ENCODE results near the gene IRF1.
"Not testable (repeated sequence)": the region's sequence is repeated elsewhere in the genome, so short reads cannot be mapped to it uniquely, and the experiment has no call there.

IRF1 gene

DNA sequence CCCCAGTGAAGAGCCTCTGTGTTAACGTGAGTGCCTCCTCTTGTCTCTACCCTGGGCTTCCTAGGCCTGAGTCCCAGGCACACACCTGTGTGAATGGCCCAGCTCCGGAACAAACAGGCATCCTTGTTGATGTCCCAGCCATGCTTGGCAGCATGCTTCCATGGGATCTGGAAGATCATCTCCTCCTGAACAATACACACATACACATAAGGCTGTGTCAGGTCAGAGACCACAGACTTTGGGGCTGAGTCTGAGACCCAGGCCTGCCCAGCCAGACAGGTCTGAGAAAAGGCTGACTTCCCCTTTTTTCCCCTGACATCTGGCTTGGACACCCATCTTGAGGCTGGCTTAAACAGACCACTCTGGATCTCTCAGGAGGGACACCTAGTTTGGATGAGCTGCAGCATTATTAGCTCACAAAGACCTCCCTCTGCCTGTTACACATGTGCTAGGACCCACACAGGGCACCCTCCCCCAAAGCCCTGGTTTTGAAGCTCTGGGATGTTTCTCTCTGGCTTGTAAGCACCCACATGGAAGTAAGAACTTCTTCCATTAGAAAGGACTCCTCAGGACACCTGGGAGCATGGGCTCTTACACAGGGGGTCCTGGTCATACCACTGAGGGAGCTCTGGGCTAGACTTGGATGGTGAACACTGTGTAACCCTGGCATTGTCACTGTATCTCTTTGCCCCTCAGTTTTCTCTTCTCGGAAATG is 2.6 kb downstream of the IRF1 start:
- TF ChIP-seq POLR2A (IDR thresholded peaks at IDR 0.05; ENCODE audit: low read depth, low read length): no peak
- no peak for FAIRE-seq
- no peak for DNase-seq (ENCODE audit: insufficient read length, low spot score)

DNA sequence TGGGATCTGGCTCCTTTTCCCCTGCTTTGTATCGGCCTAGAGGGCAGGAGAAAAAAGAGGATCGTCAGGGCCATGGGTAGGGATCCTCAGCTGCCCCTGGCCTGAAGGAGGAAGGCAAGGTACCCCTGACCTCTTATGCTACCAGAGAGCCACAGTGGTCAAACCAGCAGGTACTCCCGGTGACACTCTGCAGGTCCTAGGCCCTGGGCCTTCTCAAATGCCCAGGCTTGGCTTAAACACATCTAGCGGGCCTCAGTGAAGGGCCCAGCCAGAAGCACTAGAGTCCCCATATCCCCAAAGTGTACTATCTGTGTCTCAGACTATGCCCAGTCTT is 3.5 kb downstream of the IRF1 start:
- no peak for FAIRE-seq
- TF ChIP-seq POLR2A (IDR thresholded peaks at IDR 0.05; ENCODE audit: low read depth, low read length): no peak
- no peak for DNase-seq (ENCODE audit: insufficient read length, low spot score)

DNA sequence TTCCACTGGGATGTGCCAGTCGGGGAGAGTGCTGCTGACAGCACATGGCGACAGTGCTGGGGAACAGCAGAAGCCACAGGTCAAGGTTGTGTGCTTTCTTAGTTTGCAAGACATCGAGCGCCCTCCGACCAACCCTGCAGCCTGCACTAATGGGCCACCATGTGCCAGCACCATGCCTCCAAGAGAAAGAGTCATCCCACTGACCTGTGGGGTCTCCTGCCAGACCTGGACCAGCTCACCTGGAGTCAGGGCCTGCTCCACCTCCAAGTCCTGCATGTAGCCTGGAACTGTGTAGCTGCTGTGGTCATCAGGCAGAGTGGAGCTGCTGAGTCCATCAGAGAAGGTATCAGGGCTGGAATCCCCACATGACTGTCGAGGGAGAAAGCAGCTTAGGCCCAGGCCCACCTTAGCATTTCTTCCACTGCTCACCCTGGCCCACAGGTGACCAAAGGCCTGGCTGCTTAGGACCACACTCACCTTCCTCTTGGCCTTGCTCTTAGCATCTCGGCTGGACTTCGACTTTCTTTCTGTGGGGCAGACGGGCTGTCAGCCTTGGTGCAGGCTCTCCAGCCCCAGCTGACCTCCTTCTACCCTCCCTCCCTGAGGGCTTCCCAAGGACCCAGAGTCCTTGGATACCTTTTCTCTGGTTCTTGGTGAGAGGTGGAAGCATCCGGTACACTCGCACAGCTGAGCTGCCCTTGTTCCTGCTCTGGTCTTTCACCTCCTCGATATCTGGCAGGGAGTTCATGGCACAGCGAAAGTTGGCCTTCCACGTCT is 4.1 kb downstream of the IRF1 start:
- DNase-seq (ENCODE audit: insufficient read length, low spot score): no peak
- FAIRE-seq: no peak
- no peak for TF ChIP-seq POLR2A (IDR thresholded peaks at IDR 0.05; ENCODE audit: low read depth, low read length)

- no peak for TF ChIP-seq POLR2A (IDR thresholded peaks at IDR 0.05; ENCODE audit: low read depth, low read length)
- no peak for FAIRE-seq
- no peak for DNase-seq (ENCODE audit: insufficient read length, low spot score)
These were observed 4.8 kb downstream of the IRF1 start for GRCh38 chr5:132485641-132486317.

DNA sequence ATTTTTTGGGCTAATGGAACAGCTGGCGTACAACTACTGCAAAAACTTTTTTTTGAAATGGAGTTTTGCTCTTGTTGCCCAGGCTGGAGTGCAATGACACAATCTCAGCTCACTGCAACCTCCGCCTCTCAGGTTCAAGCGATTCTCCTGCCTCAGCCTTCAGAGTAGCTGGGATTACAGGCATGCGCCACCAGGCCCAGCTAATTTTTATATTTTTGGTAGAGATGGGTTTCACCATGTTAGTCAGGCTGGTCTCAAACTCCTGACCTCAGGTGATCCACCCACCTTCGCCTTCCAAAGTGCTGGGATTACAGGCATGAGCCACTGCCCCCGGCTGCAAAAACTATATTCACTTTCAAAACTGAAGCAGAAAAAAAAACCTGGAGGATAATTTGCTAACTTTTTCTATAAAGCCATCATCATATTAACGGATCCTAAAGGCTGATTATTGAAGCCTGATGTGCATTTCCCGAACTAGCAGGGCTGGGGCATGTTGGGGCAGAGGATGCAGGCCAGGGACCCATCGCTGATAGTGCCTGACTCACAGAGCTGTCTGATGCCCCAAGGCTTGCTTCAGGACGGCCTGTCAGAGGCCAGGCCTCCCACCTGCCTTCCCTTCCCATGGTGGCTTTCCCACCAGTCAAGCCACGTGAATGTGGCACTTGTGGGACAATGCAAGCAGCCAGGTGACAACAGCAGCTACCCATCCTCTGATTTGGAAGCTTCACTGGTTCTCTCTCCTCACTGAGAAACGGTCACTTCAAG is 5.5 kb downstream of the IRF1 start:
- not testable (repeated sequence) for DNase-seq (ENCODE audit: insufficient read length, low spot score); FAIRE-seq

DNA sequence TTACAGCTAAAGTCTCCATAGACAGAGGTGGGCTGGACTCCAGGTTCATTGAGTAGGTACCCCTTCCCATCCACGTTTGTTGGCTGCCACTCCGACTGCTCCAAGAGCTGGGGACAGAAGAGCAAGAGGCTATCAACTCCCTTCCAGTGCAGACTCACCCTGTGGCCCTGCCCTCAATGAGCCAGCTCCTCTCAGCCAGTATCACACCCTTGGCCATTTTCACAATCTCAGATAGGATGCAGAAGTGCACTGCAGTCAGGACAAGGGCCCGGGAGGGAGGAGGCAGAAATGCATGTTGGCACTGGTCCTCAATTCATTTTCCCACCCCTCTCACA is 6.2 kb downstream of the IRF1 start:
- DNase-seq (ENCODE audit: insufficient read length, low spot score) (no peak), FAIRE-seq (no peak)
- no peak for TF ChIP-seq POLR2A (IDR thresholded peaks at IDR 0.05; ENCODE audit: low read depth, low read length)

- no peak for TF ChIP-seq POLR2A (IDR thresholded peaks at IDR 0.05; ENCODE audit: low read depth, low read length)
These were observed 6.7 kb downstream of the IRF1 start for GRCh38 chr5:132483661-132484390.

DNA sequence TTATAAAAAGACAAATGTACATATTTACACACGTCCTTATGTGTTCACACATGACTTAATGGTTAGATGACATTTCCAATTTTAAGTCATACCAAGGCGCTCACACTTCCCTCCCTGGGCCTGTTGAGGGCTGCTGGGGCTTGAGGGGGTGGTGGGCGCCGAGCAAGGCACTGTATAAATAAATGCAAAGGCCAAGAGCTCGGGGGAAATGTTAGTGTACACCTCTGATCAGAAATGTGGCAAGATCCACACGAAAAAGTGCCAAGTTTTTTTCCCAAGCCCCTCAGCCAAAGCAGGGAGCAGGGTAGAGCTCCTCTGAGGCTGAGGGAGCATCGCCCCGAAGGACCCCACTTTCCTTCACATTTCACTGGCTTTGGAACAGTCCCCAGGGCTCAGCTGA is 7.5 kb downstream of the IRF1 start:
- DNase-seq (ENCODE audit: insufficient read length, low spot score): no peak
- FAIRE-seq: no peak
- TF ChIP-seq POLR2A (IDR thresholded peaks at IDR 0.05; ENCODE audit: low read depth, low read length): no peak

More at GRCh38 chr5:132483661-132484390, 6.7 kb downstream of the IRF1 start:
- no peak for DNase-seq (ENCODE audit: insufficient read length, low spot score)
- FAIRE-seq: no peak

DNA sequence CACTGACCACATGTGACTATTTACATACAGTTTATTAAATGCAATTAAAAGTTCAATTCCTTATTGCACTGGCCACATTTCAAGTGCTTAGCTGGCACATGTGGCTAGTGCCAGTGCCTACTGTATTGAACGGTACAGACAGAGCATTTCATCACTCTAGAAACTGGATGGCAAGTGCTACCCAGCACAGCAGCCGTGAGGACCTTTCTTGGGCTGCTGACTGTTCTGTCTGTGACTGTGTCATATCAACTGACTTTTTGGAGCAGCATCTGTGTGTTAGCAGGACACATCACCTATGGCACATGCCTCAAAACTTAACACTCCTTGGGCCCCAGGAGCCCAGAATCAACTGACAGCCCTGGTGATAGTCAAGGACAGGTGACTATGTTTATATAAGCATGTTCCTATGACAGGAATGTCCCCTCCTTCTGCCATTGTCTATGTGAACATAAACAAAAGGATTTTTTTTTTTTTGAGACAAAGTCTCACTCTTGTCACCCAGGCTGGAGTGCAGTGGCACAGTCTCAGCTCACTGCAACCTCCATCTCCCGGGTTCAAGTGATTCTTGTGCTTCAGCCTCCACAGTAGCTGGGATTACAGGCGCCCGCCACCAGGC is 8.9 kb downstream of the IRF1 start:
- no peak for TF ChIP-seq POLR2A (IDR thresholded peaks at IDR 0.05; ENCODE audit: low read depth, low read length)
- FAIRE-seq (no peak), DNase-seq (ENCODE audit: insufficient read length, low spot score) (no peak)

GRCh38 chr5:132480893-132481595 is 9.5 kb downstream of the IRF1 start:
- DNase-seq (ENCODE audit: insufficient read length, low spot score) (no peak), FAIRE-seq (no peak)
- no peak for TF ChIP-seq POLR2A (IDR thresholded peaks at IDR 0.05; ENCODE audit: low read depth, low read length)

DNA sequence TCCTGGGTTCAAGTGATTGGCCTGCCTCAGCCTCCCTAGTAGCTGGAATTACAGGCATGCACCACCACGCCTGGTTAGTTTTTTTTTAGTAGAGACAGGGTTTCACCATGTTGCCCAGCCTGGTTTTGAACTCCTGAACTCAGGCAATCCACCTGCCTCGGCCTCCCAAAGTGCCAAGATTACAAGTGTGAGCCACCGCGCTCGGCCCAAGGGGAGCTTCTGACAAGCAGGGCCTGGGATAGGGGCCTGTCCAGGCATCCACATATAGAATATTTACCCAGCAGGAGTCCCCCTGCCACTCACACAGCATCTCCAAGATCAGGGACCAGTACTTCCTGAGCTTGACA is 10.1 kb downstream of the IRF1 start:
- no peak for DNase-seq (ENCODE audit: insufficient read length, low spot score)
- no peak for TF ChIP-seq POLR2A (IDR thresholded peaks at IDR 0.05; ENCODE audit: low read depth, low read length)
- no peak for FAIRE-seq

DNA sequence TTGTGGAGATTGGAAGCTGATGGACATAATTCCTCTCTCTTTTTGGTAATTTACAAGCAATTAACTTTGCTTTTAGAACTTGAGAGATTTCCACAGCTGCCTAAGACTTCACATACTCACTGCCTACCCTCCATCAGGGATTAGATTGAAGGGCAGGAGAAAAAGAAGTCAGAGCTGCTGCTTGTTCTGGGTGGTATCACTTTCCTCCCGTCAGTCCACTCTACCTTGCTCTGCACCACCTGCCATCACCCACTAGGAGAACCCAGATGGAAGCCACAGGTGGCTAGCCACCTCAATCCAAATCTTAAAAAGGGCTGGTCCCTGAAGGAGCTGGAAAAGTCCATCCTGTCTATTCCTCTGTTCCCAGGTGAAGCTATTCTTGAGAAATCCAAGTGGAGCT is 10.5 kb downstream of the IRF1 start:
- no peak for TF ChIP-seq POLR2A (IDR thresholded peaks at IDR 0.05; ENCODE audit: low read depth, low read length)
- no peak for FAIRE-seq
- DNase-seq (ENCODE audit: insufficient read length, low spot score): no peak

All from H54 (cell line).